Mammary epithelial cell (primary cell): ENCODE results near the gene CUX1.

Experiments used
- EZH2 ChIP-seq: IDR thresholded peaks from 2 replicates; pipeline ENCODE4 v1.6.1; 2012; ENCODE audit warnings: low read length, inconsistent platforms, borderline replicate concordance
- TF ChIP-seq, protein P1 (sequence below), 2 donors: IDR thresholded peaks in 1 of 2; conservative IDR thresholded peaks in 1 of 2; 2 replicates each; pipeline ENCODE4 v1.5.1; 2011 to 2012; ENCODE audit warnings: inconsistent platforms in 2 of 2, low read length in 2 of 2, mild to moderate bottlenecking in 2 of 2, control low read depth in 1 of 2, low read depth in 1 of 2; ENCODE audit not compliant: insufficient read depth in 1 of 2; ENCODE audit errors: extremely low read depth in 1 of 2

DNA sequence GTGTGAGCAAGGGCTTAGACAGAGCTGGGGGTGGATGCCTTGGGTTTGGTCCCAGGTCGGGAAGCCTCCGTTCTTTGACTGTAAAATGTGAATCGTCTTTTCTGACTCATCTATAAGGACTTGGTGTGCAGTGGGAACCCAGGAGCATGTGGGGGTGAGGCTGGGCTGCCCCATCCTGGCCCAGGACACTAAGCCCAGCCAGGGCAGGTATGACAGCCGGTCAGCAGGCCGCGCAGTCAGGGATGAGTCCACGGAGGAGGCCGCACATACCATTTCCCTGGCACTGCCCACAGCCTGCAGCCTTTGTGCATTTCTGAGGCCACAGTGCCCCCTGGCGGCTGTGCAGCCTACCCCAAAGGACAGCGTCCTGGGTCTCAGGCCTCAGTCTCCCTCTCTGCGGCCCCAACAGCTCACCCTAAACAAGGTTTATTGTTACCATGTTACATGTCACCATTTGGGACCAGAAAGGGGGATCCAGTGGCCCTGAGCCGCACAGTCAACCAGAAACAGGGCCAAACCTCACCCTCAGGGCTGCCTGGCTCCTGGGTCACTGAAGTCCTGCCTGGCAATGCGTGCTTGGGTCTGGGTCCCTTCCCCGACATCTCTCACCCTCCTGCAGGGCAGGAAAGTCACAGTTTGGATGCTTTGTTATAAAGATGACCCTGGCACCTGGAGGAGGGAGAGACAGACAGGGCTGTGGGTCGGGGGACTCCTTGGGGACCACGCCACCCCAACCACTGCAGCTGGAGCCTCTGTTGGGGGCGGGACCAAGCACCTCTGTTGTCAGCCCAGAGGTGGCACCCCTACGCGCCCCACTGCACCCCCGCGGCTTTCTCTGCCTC lies 454.9 kb downstream of the CUX1 start:
- no peak for TF ChIP-seq EZH2
- TF ChIP-seq, protein P1, sequence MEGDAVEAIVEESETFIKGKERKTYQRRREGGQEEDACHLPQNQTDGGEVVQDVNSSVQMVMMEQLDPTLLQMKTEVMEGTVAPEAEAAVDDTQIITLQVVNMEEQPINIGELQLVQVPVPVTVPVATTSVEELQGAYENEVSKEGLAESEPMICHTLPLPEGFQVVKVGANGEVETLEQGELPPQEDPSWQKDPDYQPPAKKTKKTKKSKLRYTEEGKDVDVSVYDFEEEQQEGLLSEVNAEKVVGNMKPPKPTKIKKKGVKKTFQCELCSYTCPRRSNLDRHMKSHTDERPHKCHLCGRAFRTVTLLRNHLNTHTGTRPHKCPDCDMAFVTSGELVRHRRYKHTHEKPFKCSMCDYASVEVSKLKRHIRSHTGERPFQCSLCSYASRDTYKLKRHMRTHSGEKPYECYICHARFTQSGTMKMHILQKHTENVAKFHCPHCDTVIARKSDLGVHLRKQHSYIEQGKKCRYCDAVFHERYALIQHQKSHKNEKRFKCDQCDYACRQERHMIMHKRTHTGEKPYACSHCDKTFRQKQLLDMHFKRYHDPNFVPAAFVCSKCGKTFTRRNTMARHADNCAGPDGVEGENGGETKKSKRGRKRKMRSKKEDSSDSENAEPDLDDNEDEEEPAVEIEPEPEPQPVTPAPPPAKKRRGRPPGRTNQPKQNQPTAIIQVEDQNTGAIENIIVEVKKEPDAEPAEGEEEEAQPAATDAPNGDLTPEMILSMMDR (conservative IDR thresholded peaks at IDR 0.05 in 1 of 2, IDR thresholded peaks at IDR 0.05 in 1 of 2; ENCODE audit: extremely low read depth in 1 of 2, insufficient read depth in 1 of 2, low read depth in 1 of 2, low read length in 2 of 2): peak; percentile 91 to 95
